ENCODE measurements around the gene LAD1. TPM values are rescaled to one million over a fixed set of nuclear protein-coding genes. Genes with fewer than 3 reads are reported as not detected.

The LAD1 gene
- total RNA-seq, 1 donor from 2014 or later = 328 TPM

DNA sequence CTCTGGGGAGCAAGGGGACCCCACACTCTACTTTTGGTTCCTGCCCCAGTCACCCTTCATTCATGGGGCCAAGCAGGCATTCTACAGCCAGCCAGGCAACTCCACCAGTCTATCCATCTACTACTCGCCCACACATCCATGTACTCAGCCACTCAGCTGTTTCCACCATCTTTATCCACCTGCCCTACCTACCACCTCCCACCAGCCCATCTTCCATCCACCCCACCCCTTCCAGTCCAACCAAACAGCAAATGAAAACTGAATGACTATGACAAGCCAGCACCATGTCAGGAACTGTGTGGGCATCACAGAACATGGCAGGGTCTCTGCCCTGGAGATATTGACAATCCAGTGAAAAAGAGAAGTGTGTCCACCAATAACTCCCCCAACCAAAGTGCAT is 7.9 kb downstream of the LAD1 start:
- ATAC-seq = no peak

DNA sequence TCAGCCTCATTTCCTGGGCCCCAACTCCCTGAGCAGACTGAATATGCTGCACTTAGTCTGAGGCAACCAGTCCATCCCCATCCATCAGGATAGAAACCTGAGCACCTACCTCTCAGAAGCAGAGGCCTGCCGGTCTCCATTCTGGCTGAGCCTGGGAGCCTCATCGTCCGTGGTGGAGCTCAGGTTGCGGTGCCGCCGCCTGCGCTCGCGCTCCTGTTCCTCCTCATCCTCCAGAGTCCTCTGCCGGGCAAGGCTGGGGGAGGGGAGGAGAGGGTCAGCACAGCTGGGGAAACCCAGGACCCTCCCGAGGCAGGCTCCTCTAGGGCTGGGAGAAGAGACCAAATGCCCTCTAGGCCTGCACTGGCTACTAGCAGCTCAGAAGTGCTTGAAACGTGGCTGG is 10.1 kb downstream of the LAD1 start:
- no peak for ATAC-seq

DNA sequence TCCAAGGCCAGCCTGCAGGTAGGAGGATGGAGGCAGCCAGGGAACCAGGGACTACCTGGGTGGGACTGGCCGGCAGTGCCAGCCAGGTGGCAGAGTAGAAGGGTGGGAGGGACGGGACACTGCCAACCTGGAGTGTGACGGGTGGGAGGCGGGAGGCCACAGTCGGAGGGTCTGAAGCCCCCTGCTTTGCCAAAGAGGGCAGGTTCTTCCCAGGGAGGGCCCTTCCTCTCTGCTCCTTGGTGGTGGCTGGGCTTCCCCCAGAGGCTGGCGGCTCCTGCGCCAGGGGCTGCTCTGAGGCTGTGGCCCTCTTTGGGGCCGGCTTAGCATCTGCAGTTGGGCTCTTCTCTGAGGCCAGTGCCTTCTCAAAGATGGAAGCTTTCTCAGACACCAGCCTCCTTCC is 12.9 kb downstream of the LAD1 start:
- ATAC-seq = no peak

DNA sequence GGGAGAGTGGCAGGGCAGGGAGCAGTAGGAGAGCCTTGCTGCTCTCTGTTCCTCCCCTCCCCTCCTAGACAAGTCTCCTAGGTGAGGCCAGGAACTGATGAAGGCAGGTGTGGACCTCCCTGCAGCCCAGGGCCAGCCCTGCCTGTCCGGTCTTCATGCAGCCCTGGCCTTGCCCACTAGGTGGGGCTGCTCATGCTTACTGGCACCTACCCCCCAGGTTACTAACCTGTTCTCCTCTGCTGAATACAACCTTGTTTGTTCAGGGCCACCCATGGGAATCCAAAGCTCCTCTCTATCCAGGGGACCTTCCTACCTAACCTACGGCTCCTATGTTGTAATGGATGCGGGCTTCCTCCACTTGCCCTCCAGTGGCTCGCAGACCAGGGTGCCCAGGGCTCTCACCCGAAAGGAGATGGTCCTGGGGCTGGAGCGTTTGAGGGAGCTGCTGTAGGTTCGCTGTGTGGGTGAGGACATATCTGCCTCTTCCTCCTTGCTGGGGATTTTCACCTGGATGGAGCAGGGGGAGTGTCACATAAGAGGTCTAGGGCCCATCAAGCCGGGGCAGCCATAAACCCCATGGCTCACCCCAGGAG is 13.7 kb downstream of the LAD1 start:
- ATAC-seq = peak; percentile 72

DNA sequence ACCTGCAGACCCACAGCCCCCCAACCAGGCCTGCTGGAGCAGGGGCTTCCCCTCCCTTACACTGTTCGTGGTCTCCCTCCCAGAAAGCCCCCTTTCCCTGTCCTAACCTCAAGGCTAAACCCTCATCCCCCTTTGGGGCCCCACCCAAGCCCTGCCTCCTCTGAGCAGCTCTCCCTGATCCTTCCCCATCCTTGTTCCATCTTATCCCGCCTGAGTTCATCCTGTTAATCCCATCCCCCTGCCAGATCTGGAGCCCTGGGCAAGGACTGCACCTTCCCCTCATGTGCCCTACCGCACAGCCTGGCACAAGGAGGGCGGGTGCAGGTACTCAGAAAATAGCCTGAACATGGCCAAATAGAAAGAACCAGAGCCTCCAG is 14.7 kb downstream of the LAD1 start:
- ATAC-seq = no peak

DNA sequence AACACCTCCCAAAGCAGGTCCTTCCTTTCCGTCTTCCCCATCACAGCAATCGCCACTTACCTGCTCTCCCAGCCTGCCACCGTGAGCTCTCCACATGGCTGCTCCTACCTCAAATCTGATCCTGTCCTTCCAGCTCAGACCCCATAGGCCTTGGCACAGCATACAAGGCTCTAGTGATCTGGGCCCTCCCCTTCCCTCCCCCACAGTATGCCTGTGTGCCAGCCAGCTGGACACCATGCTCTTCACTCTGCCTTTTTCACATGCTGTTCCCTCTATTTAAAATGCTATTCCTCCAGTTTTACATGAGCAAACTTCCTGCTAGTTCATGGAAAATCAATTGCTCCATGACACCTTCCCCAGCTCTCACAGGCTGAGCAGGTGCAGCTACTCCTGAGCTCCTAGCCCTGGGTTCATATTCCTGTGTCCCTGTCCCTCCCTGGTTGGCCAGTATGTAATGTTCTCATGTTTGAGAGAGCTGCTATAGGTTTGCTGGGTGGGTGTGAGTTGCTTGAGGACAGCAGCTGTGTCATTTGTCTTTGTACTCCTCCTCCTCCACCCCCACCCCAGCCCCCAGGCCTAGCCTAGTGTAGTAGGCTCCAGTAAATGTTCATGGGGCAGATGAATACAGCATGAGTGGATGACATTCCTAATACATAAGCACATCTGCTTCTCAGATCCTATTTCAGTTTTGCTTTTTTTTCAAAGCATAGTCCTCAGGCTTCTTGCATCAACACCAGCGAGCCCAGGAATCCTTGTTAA is 15.3 kb downstream of the LAD1 start:
- no peak for ATAC-seq

DNA sequence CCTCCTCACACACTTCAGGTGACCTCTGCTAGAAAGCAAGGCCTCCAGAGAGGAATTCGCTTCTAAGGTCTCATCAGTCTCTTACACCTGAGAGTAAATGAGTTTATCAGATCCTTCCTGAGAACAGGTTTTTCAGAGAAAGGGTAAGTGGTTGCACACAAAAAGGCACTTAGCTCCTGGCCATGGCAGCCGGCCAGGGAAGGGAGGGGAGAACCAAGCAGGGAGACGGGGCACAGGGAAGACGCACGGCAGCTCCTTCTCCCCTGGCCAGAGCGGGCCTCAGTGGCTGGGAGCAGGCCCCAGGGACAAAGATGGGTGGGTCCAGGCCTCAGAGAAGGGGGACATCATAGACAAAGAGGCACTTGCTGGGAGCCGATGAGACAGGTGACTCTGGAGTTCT is 18.0 kb downstream of the LAD1 start:
- no peak for ATAC-seq

DNA sequence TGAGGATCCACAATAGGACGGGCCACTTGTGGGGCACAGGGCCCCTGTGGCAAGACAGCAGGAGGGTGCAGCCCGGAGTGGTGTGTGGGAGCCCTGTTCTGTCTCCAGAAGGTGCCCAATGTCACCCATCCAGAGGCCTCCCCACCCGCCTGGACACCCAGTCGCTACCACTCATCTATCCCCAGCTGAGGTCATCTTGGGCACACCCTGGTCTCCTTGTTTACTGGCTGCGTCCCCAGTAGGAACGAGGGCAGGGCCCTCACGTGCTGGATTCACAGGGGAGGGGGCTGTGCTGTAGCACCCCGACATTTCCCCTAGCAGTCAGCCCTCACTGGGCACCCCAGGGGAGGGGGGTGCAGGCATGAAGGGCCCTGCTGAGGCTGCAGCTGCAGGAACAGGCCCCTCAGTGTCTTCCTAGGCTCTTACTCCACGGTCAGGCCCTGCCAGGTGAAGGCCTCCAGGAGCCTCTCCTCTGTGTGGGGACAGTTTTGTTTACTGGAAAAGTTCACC is 19.3 kb downstream of the LAD1 start:
- ATAC-seq = peak; percentile 1

DNA sequence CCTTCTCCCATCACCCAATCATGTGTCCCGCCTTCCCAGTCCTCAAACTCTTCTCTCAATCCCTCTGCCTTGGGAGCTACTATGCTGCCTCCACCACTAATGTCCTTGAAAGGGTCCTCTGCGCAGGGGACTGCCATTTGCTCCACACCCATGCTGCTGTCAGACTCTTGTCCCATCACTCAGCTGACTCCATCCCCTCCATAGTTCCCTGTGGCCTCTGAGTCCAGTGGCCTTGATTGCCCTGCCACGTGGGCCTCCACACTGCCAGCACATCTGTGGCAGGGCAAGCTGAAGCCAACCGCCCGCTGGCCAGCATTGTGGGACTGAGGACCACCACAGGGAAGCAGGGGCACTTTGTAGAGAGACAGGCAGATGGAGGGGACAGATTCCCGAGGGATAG is 20.3 kb downstream of the LAD1 start:
- no peak for ATAC-seq

DNA sequence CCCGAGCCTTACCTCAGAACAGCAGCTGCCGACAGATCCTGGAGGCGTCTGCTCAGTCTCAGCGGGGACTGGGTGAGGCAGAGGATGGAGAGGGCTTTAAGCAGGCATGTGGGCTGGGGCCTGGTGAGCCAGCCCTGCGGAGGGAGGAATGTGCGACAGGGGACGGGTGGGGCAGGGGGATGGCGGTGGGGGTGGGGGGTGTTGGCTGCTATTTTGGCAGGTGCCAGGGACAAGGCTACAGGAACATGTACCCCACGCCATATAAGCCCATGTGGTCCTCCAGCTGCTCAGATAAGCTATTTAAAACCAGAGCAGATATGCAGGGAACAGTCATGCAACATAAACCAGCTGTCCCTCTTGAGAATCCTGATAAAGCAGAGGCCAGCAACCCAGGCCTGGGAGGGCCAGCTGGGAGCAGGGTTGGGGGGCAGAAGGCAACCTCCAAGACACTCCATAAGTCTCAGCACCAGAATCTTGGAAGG is 21.5 kb downstream of the LAD1 start, which contains the start of gene TNNT2:
Gene TNNT2, minus strand, starts transcription at position 70 of the 482 bp plus-strand sequence. CDS start 4,426 bp downstream, outside the sequence.
- ATAC-seq = peak; percentile 20

DNA sequence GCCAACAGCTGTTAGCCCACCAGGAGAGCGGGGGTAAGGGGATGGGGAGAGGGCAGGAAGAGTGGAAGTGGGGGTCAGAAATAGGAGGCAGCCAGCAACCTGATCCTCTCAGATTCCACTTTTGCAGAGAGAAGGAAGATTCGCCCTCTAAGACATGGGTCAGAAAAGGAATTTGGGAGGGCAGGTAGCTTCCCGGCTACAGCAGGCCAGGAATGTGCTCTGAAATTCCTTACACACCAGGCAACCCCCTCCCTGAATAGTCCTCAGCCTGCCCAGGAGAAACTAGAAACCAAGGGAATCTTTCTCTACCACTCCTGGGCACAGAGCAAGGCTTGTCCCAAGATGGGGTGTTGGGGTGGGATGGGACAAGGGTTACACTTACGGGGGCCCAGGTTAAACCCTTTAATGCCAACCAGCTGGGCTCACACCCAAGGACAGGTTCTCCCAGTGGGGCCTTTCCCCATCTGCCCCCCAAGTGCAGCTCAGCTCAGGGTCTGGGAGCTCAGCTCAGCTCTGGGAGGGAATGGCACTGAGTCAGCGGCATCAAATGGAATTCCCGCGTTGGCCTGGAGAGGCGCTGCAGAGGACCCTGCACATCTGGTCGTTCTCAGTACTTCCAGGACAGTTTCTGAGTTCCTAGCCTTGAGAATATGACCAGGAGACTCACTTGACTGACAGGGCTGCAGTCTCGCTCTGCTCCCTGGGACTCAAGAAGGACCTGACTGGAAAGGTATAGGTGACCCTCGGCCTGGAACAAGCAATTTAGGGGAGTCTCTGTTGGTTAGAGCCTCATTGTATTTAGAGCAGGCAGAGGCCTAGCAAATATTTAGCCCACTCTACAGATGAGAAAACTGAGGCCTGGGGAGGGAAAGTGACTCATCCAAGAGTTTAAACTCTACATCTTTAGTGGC is 22.4 kb downstream of the LAD1 start:
- peak; percentile 50 for ATAC-seq

DNA sequence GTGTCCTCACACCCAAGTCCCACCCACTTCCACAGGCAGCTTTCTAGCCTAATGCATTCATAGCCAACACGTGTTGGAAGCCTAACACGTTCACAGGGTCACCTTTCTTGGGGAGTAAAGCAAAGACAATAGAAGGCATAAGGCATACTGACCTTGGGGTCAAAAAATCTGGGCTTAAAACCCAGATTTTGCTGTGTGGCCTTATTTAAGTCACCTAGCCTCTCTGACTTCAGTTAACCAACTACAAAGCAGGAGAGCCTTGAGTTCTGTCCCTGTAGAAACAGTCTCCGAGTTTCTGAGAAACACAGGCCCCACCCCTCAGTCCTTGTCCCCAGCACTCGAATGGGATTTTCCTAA is 23.0 kb downstream of the LAD1 start:
- no peak for ATAC-seq

DNA sequence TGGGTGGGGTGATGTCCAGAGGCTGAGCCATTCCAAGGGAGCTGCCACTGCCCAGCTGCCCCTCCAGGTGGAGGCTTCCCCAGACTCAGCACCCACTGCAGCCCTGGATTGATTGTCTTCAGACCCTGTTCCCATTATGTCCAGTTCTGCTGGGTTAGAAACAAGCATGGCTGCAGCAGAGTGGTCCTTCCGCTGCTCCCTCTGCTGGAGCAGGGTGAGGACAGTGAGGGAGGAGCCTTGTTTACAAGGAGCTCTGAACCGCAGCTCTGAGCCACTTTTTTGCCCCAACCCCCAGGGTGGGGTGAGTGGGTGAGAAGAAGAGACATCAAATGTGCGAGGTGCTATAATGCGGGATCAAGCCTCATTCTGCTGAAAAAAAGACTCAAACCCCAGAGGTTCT is 24.0 kb downstream of the LAD1 start:
- no peak for ATAC-seq

DNA sequence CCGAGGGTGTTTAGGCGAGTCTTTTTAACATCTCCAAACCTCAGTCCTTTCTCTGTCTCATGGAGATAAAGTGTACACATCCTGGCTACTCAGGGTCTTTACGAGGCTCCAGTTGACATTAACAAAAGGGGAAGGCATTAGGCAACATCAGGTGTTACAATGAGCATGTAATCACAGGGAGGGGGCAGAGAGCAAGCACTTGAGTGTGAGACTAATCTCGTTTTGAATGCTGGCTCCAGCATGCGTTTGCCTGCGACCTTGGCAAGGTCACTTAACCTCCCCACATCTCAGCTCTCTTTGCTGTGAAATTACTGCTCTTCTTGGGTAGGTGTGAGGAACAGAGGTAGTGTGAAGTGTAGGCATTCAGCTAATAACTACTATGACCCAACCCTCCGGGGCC is 24.8 kb downstream of the LAD1 start:
- ATAC-seq = no peak

DNA sequence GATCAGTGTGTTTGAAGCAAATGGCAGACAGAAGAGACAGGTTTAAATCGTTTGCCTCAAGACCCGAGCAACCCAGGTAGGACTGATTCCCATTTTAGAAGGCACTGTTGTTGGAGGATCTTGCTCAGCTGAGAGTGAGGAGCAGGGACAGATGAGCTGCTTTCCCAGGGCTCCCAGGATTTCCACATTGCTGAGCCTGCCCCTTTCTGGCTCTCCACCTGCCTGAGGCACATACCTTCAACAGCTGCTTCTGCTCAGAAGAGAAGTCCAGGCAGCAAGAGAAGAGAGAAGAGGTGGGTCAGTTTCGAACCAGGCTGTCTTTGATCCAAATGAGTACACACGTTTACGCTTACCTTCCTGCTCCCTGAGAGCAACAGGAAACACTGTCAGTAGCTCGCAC is 27.3 kb downstream of the LAD1 start:
- ATAC-seq = no peak

DNA sequence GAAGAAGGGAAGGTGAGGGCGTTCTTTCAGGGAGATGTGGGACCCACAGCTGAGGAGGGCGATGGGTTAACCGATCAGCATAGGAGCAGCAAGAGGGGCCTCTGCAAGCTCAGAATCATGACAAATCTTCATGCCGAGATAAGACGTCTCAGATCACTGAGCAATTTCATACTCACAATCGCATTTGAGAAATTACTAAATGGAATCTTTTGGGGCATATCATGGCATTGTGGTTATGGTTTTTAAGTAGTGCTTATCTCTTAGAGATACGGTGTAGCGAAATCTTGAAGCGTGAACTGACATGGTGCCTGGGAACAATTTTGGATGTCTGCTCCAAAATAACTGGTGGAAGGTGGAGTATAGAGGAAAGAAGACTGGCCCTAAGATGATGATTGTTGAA is 27.8 kb downstream of the LAD1 start:
- ATAC-seq = no peak

DNA sequence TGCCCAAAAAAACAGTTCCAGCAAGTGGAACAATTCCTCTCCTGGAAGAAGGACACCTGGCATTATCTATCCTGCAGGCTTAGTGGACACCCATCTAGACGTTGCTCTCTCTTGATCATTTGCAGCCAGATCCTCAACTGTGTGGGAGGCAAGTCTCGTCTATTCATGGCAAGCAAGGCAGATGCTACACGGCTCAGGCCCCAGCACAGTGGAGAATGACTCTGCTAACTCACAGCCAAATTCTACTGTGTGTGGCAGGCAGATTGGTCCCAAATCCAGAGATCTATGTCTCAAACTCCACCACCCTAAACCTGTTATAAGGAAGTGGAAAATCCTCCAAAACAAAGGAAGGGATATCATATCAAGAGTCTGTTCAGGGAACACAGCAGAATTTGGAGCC is 28.6 kb downstream of the LAD1 start:
- ATAC-seq = no peak

DNA sequence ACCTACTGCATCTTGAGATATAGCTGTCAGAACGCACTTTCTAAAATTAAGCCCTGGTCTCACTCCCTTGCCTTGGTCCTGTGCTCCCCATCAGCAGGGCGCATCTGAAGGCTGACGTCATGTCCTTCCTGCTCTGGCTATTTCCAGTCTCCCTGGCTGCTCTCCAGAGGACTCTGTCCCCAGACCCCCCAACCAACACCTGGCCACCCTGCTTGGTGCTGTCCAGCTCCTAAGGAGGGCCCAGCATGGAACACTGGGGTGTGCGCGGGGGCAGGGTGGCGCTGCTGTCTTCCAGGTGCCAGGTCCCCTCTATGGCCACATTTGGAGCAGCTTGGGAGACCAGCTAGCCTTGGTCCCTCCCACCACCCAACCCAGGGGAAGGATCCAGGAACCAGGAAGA is 29.9 kb downstream of the LAD1 start:
- ATAC-seq = no peak

DNA sequence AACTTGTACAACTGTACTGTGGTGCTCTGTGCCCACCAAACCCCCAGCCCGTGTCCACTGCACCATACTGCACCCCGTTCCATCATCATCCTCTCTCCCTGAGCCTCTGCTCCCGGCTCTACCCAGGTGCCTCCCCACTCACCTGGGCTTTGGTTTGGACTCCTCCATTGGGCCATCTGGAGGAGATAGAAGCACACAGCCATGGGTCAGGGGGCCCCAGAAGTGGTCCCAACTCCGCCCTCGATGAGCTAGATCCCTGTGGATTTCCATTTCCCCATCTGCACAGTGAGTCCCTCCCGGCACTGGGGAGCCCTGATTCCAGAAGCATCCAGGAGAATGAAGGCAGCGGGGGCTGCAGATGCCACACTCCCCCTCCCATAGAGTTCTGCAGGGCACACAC is 32.4 kb downstream of the LAD1 start:
- no peak for ATAC-seq

DNA sequence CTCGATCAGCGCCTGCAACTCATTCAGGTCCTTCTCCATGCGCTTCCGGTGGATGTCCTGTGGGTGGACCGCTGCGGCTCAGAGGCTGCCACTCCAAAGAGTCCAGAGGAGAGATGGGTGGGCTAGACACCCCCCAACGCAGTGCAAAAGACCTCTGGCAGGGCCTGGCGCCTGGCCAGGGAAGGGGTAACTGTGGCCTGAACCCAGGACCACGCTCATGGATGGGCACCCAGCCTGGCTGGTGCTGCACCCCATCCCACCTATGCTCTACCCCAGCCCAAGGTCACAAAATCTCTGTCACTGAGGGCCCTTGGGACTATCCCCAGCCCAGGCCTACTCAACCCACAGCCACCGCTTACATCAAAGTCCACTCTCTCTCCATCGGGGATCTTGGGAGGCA is 33.9 kb downstream of the LAD1 start:
- ATAC-seq = no peak

DNA sequence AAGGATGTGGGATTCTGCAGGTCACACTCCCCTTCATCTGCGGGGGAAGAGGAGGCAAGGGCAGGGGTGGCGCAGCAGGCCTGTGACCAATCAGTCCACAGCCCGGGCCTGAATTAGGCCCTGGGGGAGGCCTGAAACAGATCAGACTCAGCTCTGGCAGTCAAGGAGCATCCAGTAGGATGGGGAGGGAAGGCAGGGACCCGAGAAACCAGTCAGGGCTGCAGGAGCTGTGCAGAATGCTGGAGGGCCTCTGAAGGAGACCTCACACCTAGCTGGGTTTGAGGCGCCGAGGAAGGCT is 34.4 kb downstream of the LAD1 start:
- ATAC-seq = no peak

DNA sequence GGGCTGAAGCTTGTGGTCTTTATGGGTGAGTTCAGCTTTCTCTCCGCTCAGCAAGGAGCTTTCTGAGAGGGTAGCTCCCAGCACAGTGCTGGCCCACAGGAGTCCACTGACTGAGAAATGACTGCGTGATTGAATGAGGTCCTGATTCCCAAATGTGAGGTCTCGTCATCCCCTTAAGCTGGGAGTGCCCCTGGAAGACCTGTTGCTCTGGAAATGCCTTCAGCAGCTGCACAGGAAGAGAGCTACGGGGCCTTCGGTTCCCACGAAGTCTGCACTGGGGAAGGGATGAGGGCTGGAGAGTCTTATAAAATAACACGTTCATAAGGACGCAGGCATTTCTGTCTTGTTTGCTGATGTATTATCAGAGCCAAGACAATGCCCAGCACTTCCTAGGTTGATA is 35.7 kb downstream of the LAD1 start:
- no peak for ATAC-seq

DNA sequence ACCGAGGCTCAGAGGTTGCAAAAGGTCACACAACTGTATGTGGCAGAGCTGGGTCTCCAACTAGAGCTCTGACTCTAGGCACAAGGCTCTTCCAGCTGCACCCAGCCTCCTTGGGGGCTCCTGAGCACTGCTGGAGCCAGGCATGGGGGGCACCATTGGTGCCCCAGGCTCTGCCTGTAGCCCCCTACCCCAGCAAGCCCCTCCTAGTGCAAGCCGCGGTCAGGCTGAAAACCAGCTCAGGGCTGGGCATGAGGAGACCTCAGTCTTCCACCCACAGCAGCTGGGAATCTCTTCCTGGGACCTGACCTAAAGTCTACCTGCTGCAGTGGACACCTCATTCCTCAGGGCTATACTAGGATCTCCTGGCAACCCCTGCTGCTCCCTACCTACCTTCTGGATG is 36.2 kb downstream of the LAD1 start:
- ATAC-seq = no peak
